Prostate gland (tissue), 2 donors: Measurements from ENCODE around the gene IGIP.

Experiments used
- POLR2A ChIP-seq: fragments of 450-650 bp; IDR thresholded peaks from one replicate; pipeline ENCODE4 v1.6.1; 2016; ENCODE audit warnings: antibody characterized with exemption, mild to moderate bottlenecking
- POLR2AphosphoS5 ChIP-seq: sonication (generic); formaldehyde crosslinking; IDR thresholded peaks from one replicate; pipeline ENCODE4 v1.6.1; 2017; ENCODE audit warnings: antibody characterized with exemption
- TF ChIP-seq, protein P1 (sequence below), 4 experiments: fragments of 200-600 bp in 2 of 4; fragments of 450-650 bp in 2 of 4; sonication (generic) in 2 of 4; IDR thresholded peaks; 1 replicate in 3 of 4; 2 replicates in 1 of 4; pipeline ENCODE4 v1.5.1; 2016 to 2019; ENCODE audit warnings: antibody characterized with exemption in 4 of 4, mild to moderate bottlenecking in 2 of 4, moderate library complexity in 2 of 4

DNA sequence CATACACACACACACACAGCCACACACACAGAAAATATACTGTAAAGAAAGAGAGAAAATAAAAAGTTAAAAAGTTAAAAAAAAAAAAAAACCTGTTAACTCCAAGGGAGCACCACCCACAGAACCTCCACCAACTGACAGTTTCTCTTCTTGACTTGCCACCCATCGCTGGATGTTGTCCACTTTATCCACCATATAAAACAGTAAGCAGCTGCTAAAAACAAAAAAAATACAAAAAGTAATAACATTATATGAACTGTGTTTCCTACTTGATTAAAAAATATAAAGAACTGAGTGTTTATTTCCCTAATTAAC, 10.6 kb upstream of the IGIP start:
- TF ChIP-seq, protein P1, sequence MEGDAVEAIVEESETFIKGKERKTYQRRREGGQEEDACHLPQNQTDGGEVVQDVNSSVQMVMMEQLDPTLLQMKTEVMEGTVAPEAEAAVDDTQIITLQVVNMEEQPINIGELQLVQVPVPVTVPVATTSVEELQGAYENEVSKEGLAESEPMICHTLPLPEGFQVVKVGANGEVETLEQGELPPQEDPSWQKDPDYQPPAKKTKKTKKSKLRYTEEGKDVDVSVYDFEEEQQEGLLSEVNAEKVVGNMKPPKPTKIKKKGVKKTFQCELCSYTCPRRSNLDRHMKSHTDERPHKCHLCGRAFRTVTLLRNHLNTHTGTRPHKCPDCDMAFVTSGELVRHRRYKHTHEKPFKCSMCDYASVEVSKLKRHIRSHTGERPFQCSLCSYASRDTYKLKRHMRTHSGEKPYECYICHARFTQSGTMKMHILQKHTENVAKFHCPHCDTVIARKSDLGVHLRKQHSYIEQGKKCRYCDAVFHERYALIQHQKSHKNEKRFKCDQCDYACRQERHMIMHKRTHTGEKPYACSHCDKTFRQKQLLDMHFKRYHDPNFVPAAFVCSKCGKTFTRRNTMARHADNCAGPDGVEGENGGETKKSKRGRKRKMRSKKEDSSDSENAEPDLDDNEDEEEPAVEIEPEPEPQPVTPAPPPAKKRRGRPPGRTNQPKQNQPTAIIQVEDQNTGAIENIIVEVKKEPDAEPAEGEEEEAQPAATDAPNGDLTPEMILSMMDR (IDR thresholded peaks at IDR 0.05): no peak
- TF ChIP-seq POLR2A: no peak
- TF ChIP-seq POLR2AphosphoS5: no peak
